Choroid plexus epithelial cell (primary cell): ENCODE results near the gene ADD3.

ENCODE experiments used
- DNase-seq: peaks from one replicate; pipeline ENCODE4 v3.0.0-alpha.2; 2010; ENCODE audit warnings: low read depth
- H3K4me3 ChIP-seq: 2 replicates; pipeline ENCODE4 v1.5.1; 2011; ENCODE audit warnings: low read depth, mild to moderate bottlenecking, control low read depth, low read length, moderate library complexity
- CTCF ChIP-seq: conservative IDR thresholded peaks from 2 replicates; pipeline ENCODE4 v1.5.1; 2011; ENCODE audit warnings: low read depth, mild to moderate bottlenecking, control low read depth, inconsistent platforms, low read length, moderate library complexity

ADD3 gene

GRCh38 chr10:110065269-110065668 lies 57.5 kb downstream of the ADD3 start:
- no peak for TF ChIP-seq CTCF
- H3K4me3 ChIP-seq = no peak overlapping the region
- DNase-seq = no peak

- peak; percentile 10 for DNase-seq
Observed at GRCh38 chr10:110067960-110068770, 60.4 kb downstream of the ADD3 start.

GRCh38 chr10:110068780-110069179 lies 61.0 kb downstream of the ADD3 start:
- H3K4me3 ChIP-seq = no peak overlapping the region
- TF ChIP-seq CTCF = no peak
- DNase-seq = no peak

More at GRCh38 chr10:110067960-110068770, 60.4 kb downstream of the ADD3 start:
- no peak for TF ChIP-seq CTCF
- H3K4me3 ChIP-seq = no peak overlapping the region

- no peak for TF ChIP-seq CTCF
- DNase-seq = peak; percentile 45
- no peak overlapping the region for H3K4me3 ChIP-seq
Observed at GRCh38 chr10:110069502-110069982, 61.8 kb downstream of the ADD3 start.

- DNase-seq = peak; percentile 6
- no peak overlapping the region for H3K4me3 ChIP-seq
- TF ChIP-seq CTCF = no peak
Observed at GRCh38 chr10:110073896-110074295, 66.1 kb downstream of the ADD3 start.

GRCh38 chr10:110074298-110074697 lies 66.5 kb downstream of the ADD3 start:
- H3K4me3 ChIP-seq = no peak overlapping the region
- peak; percentile 33 for DNase-seq
- TF ChIP-seq CTCF = no peak
